HFFc6 (cell line): ENCODE results near the gene FMN1. TPM values are rescaled to one million over a fixed set of nuclear protein-coding genes. Genes with fewer than 3 reads are reported as not detected.

Source experiments
- DNase-seq: peaks from one replicate; pipeline ENCODE4 v3.0.0-alpha.2; 2018
- H3K27ac Mint-ChIP-seq: 2 replicates; pipeline ENCODE4 v1.8.0; 2020; ENCODE audit warnings: mild to moderate bottlenecking, mixed read lengths
- H3K27me3 Mint-ChIP-seq: 2 replicates; pipeline ENCODE4 v1.8.0; 2021; ENCODE audit warnings: mild to moderate bottlenecking, moderate library complexity, mixed read lengths; ENCODE audit not compliant: insufficient read depth
- H3K36me3 Mint-ChIP-seq: 2 replicates; pipeline ENCODE4 v1.8.0; 2021; ENCODE audit warnings: low read depth, mixed read lengths
- H3K4me1 Mint-ChIP-seq: 2 replicates; pipeline ENCODE4 v1.8.0; 2020; ENCODE audit warnings: low read depth, mixed read lengths
- H3K4me3 Mint-ChIP-seq: 2 replicates; pipeline ENCODE4 v1.8.0; 2020; ENCODE audit warnings: mild to moderate bottlenecking, moderate library complexity, mixed read lengths
- H3K9me3 Mint-ChIP-seq: 2 replicates; pipeline ENCODE4 v1.8.0; 2020; ENCODE audit warnings: mild to moderate bottlenecking, mixed read lengths
- total RNA-seq, 6 experiments: library from RNA; stranded (reverse); fragmentation: NEBNext Ultra II Directional; extraction: Animal tissue kit (Norgen Biotek cat#: 25700); gene quantifications; 2 replicates in 1 of 6; 3 replicates in 5 of 6; pipeline ENCODE4 v1.2.3, GENCODE V29; 2021
- TF ChIP-seq, protein P1 (sequence below): fragments of 200-600 bp; sonication (generic); IDR thresholded peaks from 2 replicates; pipeline ENCODE4 v1.5.0; 2021; ENCODE audit warnings: antibody characterized with exemption, mild to moderate bottlenecking

FMN1 gene
- total RNA-seq, 6 experiments from 2014 or later: 8.3 to 14.0 (median 12.6) TPM

GRCh38 chr15:32910839-32911238 is 283.7 kb downstream of the FMN1 start:
- Mint-ChIP-seq H3K36me3 (peaks cover 24% of the 10 kb centered on the region), H3K4me1 (peaks cover 49% of the 10 kb centered on the region), H3K27me3 (no peaks in the 10 kb centered on the region), H3K27ac (peak overlapping the region; percentile 40; the same call in 1 of the 2 replicates), H3K4me3 (no peak overlapping the region), H3K9me3 (no peaks in the 10 kb centered on the region)
- TF ChIP-seq, protein P1, sequence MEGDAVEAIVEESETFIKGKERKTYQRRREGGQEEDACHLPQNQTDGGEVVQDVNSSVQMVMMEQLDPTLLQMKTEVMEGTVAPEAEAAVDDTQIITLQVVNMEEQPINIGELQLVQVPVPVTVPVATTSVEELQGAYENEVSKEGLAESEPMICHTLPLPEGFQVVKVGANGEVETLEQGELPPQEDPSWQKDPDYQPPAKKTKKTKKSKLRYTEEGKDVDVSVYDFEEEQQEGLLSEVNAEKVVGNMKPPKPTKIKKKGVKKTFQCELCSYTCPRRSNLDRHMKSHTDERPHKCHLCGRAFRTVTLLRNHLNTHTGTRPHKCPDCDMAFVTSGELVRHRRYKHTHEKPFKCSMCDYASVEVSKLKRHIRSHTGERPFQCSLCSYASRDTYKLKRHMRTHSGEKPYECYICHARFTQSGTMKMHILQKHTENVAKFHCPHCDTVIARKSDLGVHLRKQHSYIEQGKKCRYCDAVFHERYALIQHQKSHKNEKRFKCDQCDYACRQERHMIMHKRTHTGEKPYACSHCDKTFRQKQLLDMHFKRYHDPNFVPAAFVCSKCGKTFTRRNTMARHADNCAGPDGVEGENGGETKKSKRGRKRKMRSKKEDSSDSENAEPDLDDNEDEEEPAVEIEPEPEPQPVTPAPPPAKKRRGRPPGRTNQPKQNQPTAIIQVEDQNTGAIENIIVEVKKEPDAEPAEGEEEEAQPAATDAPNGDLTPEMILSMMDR: no peak
- no peak for DNase-seq

DNA sequence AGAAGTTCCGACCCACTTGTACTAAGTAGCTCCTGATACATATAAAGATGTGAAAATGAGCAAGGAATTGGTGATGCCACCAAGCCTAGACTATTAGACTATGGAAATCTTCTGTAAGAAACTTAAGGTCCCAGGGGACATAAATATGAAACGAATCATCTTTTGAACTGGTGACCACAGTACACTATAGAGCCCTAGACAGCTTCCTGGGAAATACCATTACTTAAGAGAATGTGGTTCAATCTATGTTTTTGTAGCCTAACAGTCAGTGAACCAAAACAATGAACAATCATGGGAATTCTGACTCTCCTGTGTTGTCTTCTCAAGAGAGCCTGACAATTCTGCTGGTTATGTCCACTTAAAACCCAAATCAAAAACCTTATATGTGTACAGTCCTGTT is 285.1 kb downstream of the FMN1 start:
- Mint-ChIP-seq H3K27me3 (no peaks in the 10 kb centered on the region), H3K4me1 (peaks cover 51% of the 10 kb centered on the region), H3K36me3 (peaks cover 22% of the 10 kb centered on the region), H3K27ac (peak overlapping the region; percentile 67), H3K4me3 (no peak overlapping the region), H3K9me3 (no peaks in the 10 kb centered on the region)
- TF ChIP-seq, protein P1: no peak
- peak; percentile 59 for DNase-seq

DNA sequence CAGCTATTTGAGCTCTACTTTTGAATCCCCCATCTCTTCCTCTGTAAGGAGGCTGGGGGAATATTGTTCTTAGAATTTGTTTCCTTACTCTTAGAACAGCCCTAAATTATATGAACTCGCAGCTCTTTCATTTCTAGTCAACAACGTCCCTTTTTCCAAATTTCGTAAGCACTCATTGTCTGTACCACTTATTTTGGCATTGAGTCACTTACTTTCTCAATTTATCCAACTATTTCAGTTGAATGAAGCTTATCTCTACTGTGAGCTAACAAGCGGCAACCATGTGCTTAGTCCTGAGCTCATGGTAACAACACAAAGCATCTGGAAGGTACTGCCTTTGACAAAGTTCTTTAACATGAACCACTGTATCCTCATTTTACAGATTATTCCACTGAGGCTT is 285.6 kb downstream of the FMN1 start:
- H3K27me3 Mint-ChIP-seq: no peaks in the 10 kb centered on the region
- DNase-seq: no peak
- H3K4me3 Mint-ChIP-seq: no peak overlapping the region
- peak overlapping the region; percentile 53 for H3K27ac Mint-ChIP-seq
- TF ChIP-seq, protein P1: no peak
- no peaks in the 10 kb centered on the region for H3K9me3 Mint-ChIP-seq
- H3K4me1 Mint-ChIP-seq: peaks cover 56% of the 10 kb centered on the region
- peaks cover 26% of the 10 kb centered on the region for H3K36me3 Mint-ChIP-seq

DNA sequence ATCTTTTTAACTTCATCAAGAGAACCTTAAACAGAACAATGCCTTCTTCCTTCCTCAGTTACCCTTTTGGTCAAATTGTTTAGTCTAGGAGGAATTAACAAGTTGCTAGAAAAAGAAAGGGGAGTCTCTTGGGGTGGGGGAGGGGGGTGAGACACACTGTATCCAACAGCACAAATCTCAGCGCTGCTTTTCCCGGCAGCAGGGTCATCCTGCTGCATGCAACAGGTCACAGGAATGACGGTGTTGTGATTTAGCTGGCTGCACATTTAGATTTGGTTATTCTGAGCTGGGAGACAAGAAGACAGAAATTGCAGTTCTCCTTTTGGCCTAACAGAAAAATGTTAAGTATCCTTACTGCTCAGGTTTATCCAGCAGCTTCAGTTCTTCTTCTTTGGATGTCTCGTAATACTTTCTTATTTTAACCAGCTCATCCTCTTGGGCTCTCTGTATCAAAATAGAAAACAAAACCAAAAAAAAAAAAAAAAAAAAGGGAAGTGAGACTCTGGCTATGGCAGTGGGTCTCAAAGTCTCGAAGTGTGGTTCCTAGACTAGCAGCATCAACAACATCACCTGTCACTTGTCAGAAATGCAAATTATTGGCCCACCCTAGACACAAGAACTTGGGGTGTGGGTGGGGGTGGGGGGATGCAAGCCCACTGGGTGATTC is 286.2 kb downstream of the FMN1 start:
- Mint-ChIP-seq H3K9me3 (no peaks in the 10 kb centered on the region), H3K27ac (peak overlapping the region; percentile 48; the same call in 1 of the 2 replicates), H3K4me1 (peaks cover 58% of the 10 kb centered on the region), H3K36me3 (peaks cover 23% of the 10 kb centered on the region), H3K4me3 (no peak overlapping the region), H3K27me3 (no peaks in the 10 kb centered on the region)
- TF ChIP-seq, protein P1: no peak
- DNase-seq: no peak

DNA sequence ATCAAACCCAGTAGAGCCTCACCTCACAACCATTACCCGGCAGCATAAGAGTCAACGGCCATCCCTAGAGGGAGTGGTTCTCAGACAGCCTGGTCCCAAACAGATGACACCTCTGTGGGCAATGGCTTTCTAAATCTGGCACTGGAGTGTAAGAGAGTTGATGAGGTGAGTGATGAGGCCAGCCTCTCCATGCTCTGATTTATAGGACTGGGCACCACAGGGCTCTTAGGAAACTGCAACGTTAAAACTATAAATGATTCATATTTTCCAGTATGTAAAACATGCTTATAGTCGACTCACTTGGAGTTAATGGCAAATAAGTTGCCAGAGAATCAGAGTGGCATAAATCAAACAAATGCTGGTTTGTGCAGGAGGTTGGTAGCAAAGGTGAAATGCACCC is 289.0 kb downstream of the FMN1 start:
- Mint-ChIP-seq H3K4me1 (peaks cover 70% of the 10 kb centered on the region), H3K27me3 (no peaks in the 10 kb centered on the region), H3K27ac (peak overlapping the region; percentile 58), H3K4me3 (no peak overlapping the region), H3K36me3 (peaks cover 25% of the 10 kb centered on the region), H3K9me3 (no peaks in the 10 kb centered on the region)
- TF ChIP-seq, protein P1: no peak
- DNase-seq: peak; percentile 38
